Stimulated activated CD8-positive, alpha-beta memory T cell treated with anti-CD3 and anti-CD28 coated beads, Interleukin-4, amount 100 ng/mL, for 24 hours (primary cell): ENCODE measurements around the gene CPEB1.
"Not testable (repeated sequence)": the region's sequence is repeated elsewhere in the genome, so short reads cannot be mapped to it uniquely, and the experiment has no call there.

ENCODE experiments used
- DNase-seq: peaks from one replicate; pipeline ENCODE4 v3.0.0-alpha.2; 2020; ENCODE audit warnings: low read depth

CPEB1 gene

DNA sequence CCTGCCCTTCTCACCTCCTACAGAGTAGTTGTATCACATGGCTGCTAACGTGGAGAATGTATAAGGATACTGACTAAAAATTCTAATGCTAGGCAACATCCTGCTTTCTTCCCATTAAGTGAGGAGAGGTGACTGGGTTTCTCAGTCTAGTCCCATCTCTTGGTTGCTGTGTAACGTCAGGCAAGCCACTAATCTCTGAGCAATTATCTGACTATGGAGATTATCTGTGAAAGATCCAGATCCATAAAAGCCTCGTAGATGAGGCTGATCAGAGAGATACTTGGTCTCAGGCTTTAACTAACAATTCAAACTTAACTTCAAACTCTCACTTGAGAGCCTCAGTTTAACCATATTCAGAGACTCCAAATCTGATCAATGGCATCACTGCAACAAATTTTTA lies 102.2 kb downstream of the CPEB1 start:
- DNase-seq, result no peak

DNA sequence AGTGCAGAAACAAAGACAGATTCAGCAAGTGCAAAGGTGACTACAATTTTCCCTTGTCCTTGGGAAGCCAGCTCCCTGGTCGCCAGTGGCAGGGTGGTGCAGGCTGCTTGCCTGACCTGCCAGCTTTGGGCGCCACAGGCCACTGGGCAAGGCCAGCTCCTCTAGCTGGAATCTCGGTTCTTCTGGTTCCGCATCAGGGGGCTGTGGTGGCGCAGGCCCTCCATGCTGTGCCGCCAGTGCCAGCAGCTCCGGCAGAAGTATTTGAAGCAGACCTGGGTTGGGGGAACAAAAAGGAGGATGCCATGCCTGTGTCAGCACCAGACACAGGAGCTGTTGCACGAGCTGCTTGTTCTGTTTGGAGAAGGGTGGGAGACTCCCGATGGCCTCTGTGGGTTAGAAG lies 102.7 kb downstream of the CPEB1 start:
- no peak for DNase-seq

DNA sequence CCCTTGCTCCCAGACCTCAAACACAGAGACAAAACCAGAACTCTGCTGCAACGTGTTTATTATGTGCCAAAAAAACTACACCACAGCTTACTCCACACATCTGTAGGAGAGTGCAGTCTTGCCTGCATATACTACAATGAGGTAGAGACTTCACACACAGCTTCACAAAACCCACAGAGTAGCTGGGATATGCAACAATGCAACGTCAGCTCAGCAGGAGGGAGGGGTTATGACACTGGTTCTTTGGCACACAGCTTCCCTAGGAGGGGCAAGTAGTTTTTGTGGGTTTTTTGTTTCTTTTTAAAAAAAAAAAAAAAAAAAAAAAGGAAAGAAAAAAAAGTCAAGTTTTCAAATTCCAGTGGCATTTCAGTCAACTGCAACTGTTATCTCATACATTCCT lies 104.0 kb downstream of the CPEB1 start:
- DNase-seq, result no peak

DNA sequence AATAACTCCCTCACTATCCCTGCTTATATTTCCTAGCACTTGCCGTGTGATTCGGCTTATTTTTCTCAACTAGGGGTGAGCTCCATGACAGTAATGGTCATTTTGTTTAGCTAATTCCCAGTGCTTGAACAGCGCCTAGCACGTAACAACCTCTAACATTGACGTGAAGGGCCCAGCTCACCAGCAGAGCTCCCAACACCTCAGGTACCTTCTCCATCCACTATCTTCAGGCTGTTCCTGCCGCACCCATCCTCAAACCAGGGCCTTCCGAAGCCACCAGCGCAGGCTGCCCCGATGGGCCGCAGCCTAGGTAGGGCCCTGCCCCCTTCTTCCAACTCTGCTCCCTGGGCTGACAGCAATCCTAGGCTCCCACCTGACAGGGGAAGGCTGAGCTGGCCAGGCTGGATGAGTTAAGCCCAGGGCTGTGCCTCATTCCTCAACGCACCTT lies 106.2 kb downstream of the CPEB1 start:
- no peak for DNase-seq

DNA sequence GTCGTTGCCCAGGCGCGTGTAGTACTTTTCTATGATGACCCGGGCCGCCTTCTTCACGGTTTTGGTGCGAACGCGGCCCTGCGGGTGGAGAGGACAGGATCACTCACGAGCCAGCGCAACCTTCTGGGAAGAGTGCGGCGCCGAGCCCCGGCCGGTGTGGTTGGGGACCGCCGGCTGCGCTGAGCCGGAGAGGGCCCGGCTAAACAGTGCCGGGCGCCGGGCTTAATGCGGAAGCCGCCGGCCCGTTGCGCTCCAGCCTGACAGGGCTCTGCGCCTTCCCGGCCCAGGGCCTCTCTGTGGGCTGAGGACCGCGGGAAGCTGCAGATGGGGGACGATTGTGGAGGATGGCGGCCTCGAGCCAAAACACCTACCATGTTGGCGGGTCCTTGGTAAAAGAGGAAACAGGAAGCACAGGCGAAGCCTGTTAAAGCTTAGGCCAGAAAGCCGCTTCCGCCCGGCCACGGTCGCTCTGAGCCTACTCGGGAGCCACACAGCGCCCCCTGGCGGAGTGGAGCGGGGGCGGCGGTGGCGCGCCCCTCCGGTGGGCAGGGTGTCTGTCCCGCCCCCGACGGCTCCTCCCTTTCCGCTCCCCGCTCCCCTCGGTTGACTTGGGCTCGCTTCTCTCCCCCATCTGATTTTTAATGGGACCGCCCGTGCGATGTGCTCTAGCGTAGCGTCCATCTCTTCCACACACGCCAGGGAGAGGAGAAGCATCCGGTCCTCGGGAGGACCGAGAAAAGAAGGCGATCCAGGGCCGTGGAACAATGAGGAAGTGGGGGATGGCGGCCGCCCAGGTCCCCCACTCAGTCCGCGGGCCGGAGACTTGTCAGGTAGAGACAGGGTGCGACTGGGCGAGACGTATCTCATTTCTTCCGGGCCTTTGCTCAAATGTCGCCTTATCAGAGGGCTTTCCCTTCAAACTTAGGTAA lies 106.8 kb downstream of the CPEB1 start, which contains the start of gene RPS17:
TSS of gene RPS17 (minus strand) at position 403 of the 929 bp plus-strand sequence. CDS start at position 374, 29 bp downstream.
- peak; percentile 97 for DNase-seq

DNA sequence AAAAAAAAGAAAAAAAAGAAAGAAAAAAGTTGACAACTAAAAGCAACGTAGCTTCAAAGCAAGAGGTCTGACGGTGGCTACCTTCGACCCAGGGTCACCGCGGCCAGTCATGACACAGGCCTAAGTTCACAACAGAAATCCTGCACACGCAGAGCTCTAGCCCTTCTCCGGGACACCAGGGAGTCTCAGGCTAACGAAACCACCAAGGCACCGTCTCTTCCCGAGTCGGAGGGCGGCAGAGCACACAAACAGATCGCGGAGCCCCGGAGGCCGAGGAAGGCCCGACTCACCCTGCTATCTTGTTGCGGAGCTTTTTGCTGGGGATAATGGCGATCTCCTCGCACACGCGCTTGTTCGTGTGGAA lies 107.5 kb downstream of the CPEB1 start:
- no peak for DNase-seq

DNA sequence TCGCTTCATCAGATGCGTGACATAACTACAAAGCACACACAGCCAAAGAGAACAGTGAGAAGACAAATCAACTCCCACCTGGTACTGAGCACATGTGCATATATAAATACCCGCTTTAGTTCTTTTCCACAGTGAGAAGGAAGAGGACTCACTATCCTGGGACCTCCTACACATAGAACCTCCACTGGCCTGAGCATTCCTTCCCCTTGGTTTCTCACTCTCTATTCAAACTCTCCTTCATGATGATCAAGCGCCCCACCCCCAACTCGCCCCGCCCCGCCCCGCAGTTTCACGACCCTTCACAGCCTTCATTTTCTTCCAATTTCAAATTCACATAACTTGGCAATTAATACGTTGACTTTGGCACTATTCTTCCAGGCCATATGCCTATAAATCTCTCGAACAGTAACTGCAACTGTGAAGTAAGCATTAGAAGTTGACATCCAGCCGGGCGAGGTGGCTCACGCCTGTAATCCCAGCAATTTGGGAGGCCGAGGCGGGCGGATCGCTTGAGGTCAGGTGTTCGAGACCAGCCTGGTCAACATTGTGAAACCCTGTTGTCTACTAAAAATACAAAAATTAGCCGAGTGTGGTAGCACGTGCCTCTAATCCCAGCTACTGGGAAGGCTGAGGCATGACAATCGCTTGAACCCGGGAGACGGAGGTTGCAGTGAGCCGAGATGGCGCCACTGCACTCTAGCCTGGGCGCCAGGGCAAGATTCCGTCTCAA lies 108.0 kb downstream of the CPEB1 start:
- DNase-seq, result no peak

DNA sequence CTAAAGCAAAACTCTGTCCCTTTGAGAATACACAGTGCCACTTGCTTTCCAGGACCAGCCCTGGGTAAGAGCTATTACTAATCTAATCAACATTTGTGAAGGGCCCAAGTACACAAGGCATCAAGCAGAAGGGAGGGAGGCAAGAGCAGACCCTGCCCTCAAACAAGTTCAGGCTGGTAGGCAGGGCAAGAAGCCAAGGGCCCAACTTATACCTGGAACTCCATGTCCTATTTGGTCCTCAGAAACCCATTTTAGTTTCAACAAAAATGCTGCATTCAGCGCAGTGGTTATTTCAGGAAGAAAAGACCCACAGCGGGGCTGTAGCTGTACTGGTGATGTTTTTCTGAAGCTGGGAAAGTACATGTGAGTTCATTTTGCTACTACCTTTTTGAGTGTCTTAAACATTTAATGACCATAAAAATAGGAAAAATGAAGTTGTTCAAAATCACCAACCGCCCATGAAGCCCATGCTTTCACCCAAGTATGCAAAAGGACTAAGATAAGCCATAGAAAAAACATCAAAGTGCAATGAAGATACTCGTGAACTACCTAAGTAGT lies 109.7 kb downstream of the CPEB1 start:
- no peak for DNase-seq

DNA sequence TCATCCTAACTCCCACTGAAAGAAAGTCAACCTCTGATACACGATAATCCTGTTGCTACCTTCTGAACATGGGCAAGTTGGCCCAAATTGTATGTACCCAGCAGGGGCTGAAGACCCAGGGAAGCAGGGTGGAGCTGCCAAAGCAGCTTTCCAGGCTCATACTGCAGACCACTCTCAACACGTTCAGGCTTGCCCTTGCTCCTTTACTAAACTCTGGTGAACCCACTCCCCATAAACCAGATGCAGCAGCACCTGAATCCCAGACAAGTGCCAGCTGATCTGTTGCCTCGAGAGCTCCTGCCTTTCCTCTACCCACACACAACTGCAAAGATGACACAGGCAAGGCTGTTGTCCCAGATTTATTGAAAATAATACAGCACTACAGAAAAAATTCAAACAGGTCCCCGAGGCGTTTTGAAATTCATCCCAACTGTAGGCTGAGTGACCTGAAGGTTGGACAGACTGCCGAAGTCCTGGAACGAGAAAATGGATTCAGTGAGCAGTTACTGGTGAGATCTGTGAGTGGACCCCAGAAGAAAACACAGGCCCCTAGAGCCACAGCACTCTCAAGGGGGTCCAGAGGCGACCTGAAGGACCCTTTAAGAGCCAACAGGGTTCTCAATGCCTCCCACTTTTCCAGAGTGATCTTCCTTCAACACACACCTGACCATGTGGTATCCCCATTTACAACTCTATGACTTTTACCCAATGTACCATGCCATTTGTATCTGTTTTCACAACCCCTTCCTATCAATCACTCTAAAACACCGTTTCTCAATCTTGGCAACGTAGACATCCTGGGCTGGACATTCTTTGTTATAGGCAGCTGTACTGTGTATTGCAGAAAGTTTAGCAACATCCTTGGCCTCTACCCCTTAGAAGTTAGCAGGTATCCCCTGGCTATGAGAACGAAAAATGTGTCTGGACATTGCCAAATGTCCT lies 110.5 kb downstream of the CPEB1 start:
- no peak for DNase-seq

DNA sequence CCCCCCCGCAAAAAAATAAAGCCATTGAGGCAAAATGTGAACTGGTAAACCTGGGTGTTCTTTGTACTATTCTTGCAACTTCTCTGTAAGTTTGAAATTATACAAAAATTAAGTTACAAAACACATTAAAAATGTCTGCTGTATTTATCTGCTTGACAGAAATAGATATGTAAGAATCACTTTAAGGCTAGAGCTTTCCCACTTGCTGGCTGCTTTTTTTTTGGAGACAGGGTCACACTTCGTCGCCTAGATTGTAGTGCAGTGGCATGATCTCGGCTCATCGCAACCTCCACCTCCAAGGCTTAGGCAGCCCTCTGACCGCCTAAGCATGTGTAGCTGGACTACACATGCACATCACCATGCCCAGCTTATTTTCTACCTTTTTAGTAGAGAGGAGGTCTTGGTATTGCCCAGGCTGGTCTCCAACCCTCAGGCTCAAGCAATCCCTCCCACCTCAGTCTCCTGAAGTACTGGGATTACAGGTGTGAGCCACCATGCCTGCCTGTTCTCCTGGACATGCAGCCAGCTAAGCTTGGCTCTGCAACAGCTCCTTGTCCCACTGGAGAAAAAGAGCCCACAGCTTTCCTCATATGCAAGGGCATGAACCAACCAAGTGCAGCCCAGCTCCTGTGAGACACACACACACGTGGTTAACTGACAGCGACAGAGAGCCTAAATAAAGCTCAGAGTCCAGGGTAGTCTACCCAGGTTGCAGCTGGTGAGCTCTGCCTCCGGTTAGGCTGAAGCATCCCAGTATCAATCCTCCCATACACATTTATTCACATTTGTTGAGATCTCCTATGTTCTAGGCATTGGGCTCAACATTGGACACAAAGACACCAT lies 111.4 kb downstream of the CPEB1 start:
- no peak for DNase-seq

DNA sequence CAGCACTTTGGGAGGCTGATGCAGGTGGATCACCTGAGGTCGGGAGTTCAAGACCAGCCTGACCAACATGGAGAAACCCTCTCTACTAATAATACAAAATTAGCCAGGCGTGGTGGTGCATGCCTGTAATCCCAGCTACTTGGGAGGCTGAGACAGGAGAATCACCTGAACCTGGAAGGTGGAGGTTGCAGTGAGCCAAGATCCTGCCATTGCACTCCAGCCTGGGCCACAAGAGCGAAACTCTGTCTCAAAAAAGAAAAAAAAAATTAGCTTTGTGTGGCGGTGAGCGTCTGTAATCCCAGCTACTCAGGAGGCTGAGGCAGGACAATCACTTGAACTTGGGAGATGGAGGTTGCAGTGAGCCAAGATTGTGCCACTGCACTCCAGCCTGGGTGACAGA lies 112.0 kb downstream of the CPEB1 start:
- not testable (repeated sequence) for DNase-seq

DNA sequence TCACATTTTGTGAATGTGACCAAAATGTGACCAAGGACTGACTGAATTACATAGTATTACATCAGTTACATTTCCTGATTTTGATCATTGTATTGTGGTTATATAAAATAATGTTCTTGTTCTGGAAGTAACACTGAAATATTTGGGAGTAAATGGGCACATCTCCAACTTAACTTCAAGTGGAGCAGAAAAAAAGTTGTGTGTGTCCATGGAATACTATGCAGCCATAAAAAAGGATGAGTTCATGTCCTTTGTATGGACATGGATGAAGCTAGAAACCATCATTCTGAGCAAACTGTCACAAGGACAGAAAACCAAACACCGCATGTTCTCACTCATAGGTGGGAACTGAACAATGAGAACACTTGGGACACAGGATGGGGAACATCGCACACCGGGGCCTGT lies 112.7 kb downstream of the CPEB1 start:
- not testable (repeated sequence) for DNase-seq

DNA sequence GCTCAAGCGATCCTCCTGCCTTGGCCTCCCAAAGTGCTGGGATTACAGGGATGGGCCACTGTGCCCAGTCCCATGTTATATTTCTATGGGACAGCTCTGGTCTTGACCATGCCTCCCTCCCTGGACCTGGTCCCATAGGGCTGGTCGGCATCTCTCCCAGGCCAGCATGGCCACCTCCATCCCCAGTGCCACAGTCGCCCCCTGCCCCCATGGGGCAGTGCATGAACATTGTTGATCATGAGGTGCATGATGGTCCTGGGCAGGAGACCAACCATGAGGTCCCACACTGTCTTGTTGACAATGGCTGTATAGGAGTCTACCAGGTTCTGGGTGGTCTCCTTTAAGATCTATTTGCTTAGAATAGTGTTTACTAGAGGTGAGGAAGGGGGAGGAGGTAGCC lies 113.4 kb downstream of the CPEB1 start:
- no peak for DNase-seq

DNA sequence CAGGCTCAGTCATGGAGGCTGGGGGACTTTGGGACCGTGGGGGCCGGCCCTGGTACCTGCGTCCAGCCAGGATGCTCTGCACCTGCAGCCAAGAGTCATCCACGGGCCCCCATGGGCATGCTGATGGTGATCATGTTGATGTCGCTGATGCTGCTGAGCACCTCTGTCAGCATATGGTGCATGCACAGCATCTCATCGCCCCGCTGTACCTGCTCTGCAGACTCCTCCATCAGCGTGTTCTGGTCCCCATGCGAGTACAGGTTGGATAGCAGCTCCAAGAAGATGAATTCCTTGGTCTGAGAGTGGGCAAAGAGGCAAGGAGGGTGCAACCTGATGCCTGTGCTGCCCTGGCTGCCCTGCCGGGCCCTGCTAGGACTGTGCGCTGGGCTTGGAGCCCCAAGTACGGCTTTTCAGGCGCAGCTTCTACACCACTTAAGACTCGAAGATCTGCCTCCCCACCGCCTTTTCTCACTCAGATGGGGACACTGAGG lies 114.1 kb downstream of the CPEB1 start:
- no peak for DNase-seq

DNA sequence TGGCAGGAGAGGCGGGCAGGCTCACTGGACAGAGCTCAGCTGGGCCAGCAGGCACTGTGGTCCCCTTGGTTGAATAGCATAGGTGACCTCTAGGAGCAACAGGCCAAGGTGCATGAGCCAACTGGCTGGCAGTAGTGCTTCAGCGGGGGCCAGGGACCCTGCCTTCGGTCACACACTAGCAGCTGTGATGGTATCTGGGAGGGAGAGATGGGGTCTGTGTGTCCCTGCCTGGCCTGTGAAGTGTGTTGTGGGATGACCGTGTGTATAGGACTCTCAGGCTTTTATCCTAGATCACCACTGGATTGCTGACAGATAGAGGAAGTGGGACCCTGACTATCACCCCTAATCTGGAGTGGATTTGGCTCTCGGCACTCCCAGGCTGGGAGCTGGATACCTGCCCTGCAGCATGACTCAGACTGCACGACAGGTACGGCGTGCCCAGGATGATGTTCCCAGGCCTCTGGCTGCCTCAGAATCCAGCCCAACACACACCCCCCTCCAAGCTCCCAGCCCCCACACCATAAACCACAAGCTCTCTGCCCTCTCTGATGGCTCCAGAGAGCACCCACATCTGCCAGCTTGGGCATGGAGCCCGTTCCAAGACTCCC lies 114.7 kb downstream of the CPEB1 start:
- DNase-seq, result no peak

DNA sequence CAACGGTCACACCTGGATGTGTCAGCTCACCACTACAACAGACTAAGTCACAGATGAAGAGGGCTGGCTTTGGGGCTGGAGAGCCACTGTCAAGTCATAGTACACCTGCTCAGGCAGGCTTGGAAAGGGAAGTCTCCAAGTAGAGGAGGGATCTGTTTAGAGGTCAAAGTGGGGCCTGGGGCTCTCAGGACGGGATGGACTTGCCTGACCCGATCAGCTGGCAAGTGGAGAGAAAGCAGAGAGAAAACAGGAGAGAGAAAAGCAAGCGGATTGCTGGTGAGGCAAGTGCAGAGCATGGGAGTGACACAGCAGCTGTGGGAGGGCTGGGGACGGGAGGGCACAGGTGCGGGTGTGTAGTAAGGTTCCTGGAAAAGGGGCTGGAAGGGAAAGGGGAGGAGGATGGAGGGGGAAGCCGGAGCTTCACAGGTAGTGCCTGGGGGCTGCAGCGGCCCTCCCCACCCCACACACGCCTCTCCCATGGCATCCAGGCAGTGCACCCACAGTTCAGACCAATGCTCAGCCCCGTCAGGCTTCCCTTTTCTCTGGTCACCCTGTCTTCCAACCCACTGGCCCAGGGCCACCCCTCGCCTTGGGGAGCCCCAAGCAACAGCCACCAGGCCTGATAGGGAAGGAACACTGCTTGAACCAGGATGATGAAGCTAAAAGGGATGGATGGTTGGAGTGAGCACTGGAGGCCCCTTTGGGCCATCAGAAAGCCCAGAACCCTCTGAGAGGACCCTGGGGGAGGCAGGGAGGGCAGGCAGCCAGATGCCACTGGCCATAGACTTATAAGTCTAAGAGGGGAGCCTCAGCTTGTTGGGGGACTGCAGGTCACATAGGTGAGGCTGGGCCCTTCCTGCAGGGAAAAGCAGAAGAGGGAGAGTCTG lies 115.4 kb downstream of the CPEB1 start:
- DNase-seq, result no peak

DNA sequence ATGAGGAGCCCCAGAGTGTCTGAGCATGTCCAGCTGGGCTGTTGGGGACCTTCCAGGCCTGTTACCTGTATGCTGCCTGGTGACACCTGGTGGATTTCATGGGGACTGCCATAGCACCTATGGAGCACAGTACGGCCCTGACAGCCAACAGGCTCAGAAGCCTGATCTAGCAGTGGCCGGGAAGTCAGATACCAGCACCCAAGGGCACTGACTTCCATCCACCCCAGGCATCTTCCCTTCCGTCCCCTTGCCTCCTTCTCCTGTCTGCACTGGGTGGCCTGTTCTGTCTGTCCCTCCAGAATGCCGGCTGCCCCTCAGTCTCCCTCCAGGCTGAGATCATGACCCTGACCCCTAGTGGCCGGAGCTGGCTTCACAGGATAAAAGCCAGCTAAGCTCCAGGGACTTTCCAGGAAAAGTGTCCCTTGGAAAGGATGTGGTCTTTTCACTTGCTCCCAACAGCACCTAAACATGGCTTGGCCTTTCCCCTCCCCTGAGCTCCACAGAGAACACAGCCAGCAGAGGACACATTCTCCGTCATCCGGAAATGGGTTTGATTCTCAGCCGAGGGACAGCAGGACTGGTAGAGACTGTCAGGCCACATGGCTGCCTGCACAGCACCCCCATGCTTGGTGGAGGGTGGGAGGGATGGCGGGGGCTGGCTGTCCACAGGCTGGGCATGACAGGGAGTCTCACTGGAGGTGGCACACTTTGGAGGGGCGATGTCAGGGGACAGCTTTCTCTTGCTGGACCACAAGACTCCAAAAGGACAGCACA lies 116.4 kb downstream of the CPEB1 start:
- peak; percentile 50 for DNase-seq

DNA sequence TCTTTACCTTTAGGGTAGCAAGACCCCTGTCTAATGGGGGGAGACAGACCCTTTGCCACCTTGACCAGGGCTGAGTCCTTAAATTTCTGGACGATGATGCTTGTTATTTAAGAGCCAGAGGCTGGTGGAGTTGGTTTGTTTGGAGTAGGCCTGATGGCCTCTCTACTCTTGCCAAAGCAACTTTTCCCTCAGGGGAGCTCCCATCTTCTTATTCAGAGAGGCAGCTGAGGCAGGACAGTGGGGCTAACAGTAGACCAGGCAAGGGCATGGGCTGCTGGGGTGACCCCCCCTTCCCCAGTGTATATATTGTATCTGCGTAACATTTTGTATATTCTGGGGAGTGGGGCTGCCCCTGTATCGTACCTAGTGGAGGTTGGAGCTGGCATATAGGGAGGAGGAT lies 117.2 kb downstream of the CPEB1 start:
- no peak for DNase-seq
